Measurements from ENCODE around the gene LRP6. TPM values are rescaled to one million over a fixed set of nuclear protein-coding genes. Genes with fewer than 3 reads are reported as not detected.
A peak's percentile ranks its signal among the peaks of the same experiment; 100 is the strongest.

LRP6 gene
- total and polyA plus RNA-seq, 2 of the 13 experiments (the other 11 are each of a cell fraction or from before 2014, with no cell fraction given) = 33.8 to 42.0 TPM

DNA sequence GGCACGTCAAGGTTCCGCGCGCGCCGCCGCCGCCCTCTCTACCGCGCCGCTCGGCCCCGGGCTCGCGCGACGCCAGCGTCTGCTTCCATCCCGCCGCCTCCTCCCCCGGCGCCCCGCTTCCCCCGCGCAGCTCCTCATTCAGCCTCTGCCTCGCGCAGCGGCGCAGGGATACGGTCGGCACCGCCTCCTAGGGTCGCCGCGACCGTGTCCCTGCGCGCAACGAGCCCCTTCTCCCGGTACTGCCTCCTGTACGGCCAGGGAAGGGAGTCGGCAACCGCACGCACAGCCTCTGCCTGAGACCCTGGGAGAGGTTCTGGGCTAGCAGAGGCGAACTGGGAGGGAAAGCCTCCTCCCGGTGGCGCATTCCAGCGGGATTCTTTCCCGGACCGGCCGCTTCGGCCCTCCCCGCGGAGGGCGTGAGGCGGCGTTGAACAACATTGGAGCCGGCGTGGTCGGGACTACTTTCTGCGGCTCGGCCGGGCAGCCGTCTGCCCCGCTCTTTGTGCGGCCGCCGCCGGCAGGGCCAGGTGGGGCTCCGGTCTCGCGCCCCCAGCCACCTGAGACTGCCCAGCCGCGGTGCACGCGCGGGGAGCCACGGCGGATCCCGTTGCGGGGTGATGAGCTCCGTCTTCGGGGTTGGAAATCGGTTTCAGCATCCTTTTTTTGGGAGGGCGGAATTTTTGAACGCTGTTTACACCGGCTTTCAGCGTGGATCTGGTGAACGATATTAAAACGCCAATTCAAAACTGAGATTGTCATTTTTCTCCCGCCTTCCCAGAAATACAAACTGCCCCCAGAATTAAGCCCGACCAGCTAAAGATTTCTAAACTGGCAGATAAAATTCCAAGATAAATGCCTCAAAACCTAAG, at the start of gene LRP6 (continued):
- TF ChIP-seq, protein P1, sequence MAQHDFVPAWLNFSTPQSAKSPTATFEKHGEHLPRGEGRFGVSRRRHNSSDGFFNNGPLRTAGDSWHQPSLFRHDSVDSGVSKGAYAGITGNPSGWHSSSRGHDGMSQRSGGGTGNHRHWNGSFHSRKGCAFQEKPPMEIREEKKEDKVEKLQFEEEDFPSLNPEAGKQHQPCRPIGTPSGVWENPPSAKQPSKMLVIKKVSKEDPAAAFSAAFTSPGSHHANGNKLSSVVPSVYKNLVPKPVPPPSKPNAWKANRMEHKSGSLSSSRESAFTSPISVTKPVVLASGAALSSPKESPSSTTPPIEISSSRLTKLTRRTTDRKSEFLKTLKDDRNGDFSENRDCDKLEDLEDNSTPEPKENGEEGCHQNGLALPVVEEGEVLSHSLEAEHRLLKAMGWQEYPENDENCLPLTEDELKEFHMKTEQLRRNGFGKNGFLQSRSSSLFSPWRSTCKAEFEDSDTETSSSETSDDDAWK (CRISPR knock-in tag; IDR thresholded peaks at IDR 0.05) = no peak
- peak; percentile 95; the same call in 1 of the 2 replicates for TF ChIP-seq MYNN (CRISPR knock-in tag; IDR thresholded peaks at IDR 0.05; ENCODE audit: low read depth)
- peak; percentile 60 for TF ChIP-seq SRSF1 (optimal IDR thresholded peaks at IDR 0.05; ENCODE audit: low read depth, low read length)
- TF ChIP-seq, protein P2, sequence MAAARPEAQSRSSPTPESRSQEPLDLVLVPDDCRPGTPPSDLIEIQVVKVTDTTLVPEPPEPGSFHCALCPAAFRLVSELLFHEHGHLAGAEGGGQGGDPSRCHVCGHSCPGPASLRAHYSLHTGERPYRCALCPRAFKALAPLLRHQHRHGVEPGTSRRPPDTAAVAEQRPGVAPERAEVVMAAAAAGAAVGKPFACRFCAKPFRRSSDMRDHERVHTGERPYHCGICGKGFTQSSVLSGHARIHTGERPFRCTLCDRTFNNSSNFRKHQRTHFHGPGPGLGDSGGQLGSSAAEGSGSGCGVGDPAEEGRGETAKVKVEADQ (CRISPR knock-in tag; IDR thresholded peaks at IDR 0.05; ENCODE audit: borderline replicate concordance) = no peak
- 0 out of 2 replicates have a peak, but pooled peaks have one; percentile 60 for TF ChIP-seq ATAD3A (CRISPR knock-in tag; IDR thresholded peaks at IDR 0.05)
- no peak; the same call in 1 of the 2 replicates for TF ChIP-seq ZNF460 (CRISPR knock-in tag; IDR thresholded peaks at IDR 0.05; ENCODE audit: borderline replicate concordance)
- no peak for TF ChIP-seq HHEX (CRISPR knock-in tag; IDR thresholded peaks at IDR 0.05)
- peak; percentile 95 for TF ChIP-seq KLF11 (CRISPR knock-in tag; IDR thresholded peaks at IDR 0.05)
- TF ChIP-seq MTF2 (CRISPR knock-in tag; IDR thresholded peaks at IDR 0.05; ENCODE audit: borderline replicate concordance) = peak; percentile 96
- TF ChIP-seq ZNF891 (CRISPR knock-in tag; IDR thresholded peaks at IDR 0.05) = peak; percentile 99
- 0 out of 2 replicates have a peak, but pooled peaks have one; percentile 29 for TF ChIP-seq NFKBIZ (CRISPR knock-in tag; IDR thresholded peaks at IDR 0.05)
- TF ChIP-seq RORA (CRISPR knock-in tag; IDR thresholded peaks at IDR 0.05) = no peak
- TF ChIP-seq TARDBP (CRISPR knock-in tag; IDR thresholded peaks at IDR 0.05) = peak; percentile 92
- 0 out of 2 replicates have a peak, but pooled peaks have one; percentile 39 for TF ChIP-seq TGIF2 (CRISPR knock-in tag; IDR thresholded peaks at IDR 0.05)
- peak; percentile 98 for TF ChIP-seq ZMYM4 (CRISPR knock-in tag; IDR thresholded peaks at IDR 0.05)
- TF ChIP-seq NFATC3 (CRISPR knock-in tag; IDR thresholded peaks at IDR 0.05) = peak; percentile 65; the same call in 1 of the 2 replicates
- TF ChIP-seq ZNF660 (CRISPR knock-in tag; IDR thresholded peaks at IDR 0.05; ENCODE audit: borderline replicate concordance, low read depth) = peak; percentile 96; the same call in 1 of the 2 replicates
- TF ChIP-seq, protein P3, sequence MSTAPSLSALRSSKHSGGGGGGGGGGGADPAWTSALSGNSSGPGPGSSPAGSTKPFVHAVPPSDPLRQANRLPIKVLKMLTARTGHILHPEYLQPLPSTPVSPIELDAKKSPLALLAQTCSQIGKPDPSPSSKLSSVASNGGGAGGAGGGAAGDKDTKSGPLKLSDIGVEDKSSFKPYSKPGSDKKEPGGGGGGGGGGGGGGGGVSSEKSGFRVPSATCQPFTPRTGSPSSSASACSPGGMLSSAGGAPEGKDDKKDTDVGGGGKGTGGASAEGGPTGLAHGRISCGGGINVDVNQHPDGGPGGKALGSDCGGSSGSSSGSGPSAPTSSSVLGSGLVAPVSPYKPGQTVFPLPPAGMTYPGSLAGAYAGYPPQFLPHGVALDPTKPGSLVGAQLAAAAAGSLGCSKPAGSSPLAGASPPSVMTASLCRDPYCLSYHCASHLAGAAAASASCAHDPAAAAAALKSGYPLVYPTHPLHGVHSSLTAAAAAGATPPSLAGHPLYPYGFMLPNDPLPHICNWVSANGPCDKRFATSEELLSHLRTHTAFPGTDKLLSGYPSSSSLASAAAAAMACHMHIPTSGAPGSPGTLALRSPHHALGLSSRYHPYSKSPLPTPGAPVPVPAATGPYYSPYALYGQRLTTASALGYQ (CRISPR knock-in tag; IDR thresholded peaks at IDR 0.05) = peak; percentile 61; the same call in 1 of the 2 replicates
- TF ChIP-seq, protein P4, sequence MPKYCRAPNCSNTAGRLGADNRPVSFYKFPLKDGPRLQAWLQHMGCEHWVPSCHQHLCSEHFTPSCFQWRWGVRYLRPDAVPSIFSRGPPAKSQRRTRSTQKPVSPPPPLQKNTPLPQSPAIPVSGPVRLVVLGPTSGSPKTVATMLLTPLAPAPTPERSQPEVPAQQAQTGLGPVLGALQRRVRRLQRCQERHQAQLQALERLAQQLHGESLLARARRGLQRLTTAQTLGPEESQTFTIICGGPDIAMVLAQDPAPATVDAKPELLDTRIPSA (CRISPR knock-in tag; IDR thresholded peaks at IDR 0.05; ENCODE audit: borderline replicate concordance) = peak; percentile 90; the same call in 1 of the 2 replicates
- TF ChIP-seq, protein P5, sequence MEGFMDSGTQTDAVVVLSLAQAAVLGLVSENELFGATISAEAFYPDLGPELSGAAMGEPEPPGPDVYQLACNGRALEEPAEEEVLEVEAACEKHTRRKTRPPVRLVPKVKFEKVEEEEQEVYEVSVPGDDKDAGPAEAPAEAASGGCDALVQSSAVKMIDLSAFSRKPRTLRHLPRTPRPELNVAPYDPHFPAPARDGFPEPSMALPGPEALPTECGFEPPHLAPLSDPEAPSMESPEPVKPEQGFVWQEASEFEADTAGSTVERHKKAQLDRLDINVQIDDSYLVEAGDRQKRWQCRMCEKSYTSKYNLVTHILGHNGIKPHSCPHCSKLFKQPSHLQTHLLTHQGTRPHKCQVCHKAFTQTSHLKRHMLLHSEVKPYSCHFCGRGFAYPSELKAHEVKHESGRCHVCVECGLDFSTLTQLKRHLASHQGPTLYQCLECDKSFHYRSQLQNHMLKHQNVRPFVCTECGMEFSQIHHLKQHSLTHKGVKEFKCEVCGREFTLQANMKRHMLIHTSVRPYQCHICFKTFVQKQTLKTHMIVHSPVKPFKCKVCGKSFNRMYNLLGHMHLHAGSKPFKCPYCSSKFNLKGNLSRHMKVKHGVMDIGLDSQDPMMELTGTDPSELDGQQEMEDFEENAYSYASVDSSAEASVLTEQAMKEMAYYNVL (CRISPR knock-in tag; IDR thresholded peaks at IDR 0.05; ENCODE audit: borderline replicate concordance) = peak; percentile 95
- peak; percentile 95; the same call in 1 of the 2 replicates for TF ChIP-seq DMAP1 (CRISPR knock-in tag; IDR thresholded peaks at IDR 0.05)

Data from HepG2 (cell line).